ENCODE results near the gene PPM1E. TPM values are rescaled to one million over a fixed set of nuclear protein-coding genes. Genes with fewer than 3 reads are reported as not detected.
"Not testable (repeated sequence)": the region's sequence is repeated elsewhere in the genome, so short reads cannot be mapped to it uniquely, and the experiment has no call there.

The PPM1E gene
- total RNA-seq, 1 donor from 2014 or later: 0.30 TPM

DNA sequence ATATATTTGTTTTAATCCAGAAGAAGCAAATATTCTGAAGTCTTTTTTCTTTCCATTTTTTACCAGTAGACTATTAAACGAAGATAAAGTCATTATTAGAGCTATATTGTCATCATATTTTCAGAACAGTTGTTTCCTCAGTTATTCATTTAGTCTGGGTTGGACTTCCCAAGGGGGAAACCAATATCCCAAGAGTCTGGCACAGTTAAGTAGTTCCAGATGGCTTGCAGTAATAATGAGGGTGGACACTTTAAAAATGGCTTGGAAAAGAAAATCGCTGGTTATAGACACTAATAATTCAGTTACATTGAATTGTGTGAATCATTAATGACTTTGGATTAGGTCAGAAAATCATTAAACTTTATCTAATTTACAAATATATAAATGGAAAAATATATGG is 3.9 kb downstream of the PPM1E start:
- DNase-seq: no peak
- intact Hi-C loops (cut with DNase I): no loop called here
- ATAC-seq: no peak
- Histone ChIP-seq H3K4me3 (no peak overlapping the region), H3K27ac (no peak overlapping the region), H3K4me1 (peaks cover 18% of the 10 kb centered on the region), H3K36me3 (no peaks in the 10 kb centered on the region), H3K9me3 (no peaks in the 10 kb centered on the region), H3K27me3 (ENCODE audit: low read depth) (peaks cover 57% of the 10 kb centered on the region)
- TF ChIP-seq CTCF (IDR thresholded peaks at IDR 0.05): no peak

- H3K4me1 ChIP-seq: peaks cover 17% of the 10 kb centered on the region
- H3K36me3 ChIP-seq: no peaks in the 10 kb centered on the region
- H3K27me3 ChIP-seq (ENCODE audit: low read depth): peaks cover 54% of the 10 kb centered on the region
- ATAC-seq: no peak
- H3K27ac ChIP-seq: no peak overlapping the region
- intact Hi-C loops (cut with DNase I): no loop called here
- no peak overlapping the region for H3K4me3 ChIP-seq
- no peak for TF ChIP-seq CTCF (IDR thresholded peaks at IDR 0.05)
- no peaks in the 10 kb centered on the region for H3K9me3 ChIP-seq
- DNase-seq: no peak
Measured at GRCh38 chr17:58760248-58760647, 4.6 kb downstream of the PPM1E start.

GRCh38 chr17:58763263-58763662 is 7.6 kb downstream of the PPM1E start:
- no peak for TF ChIP-seq CTCF (IDR thresholded peaks at IDR 0.05)
- H3K36me3 ChIP-seq: no peaks in the 10 kb centered on the region
- H3K27me3 ChIP-seq (ENCODE audit: low read depth): peaks cover 24% of the 10 kb centered on the region
- ATAC-seq (no peak), DNase-seq (no peak)
- H3K4me3 ChIP-seq: no peak overlapping the region
- no peaks in the 10 kb centered on the region for H3K9me3 ChIP-seq
- H3K27ac ChIP-seq: no peak overlapping the region
- intact Hi-C loops (cut with DNase I): no loop called here
- no peaks in the 10 kb centered on the region for H3K4me1 ChIP-seq

DNA sequence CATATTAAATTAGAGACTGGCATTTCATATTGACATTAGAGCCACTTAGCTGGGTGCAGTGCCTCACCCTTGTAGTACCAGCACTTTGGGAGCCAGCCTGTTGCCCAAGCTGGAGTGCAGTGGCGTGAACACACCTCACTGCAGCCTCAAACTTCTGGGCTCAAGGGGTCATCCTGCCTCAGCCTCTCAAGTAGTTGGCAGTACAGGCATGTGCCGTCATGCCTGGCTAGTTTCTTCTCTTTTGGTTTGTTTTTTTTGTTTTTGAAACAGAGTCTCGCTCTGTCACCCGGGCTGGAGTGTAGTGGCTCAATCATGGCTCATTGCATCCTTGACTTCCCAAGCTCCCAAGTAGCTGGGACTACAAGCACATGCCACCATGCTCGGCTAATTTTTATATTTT is 8.7 kb downstream of the PPM1E start:
- no peaks in the 10 kb centered on the region for H3K36me3 ChIP-seq
- H3K4me3 ChIP-seq: no peak overlapping the region
- no peak overlapping the region for H3K27ac ChIP-seq
- H3K4me1 ChIP-seq: no peaks in the 10 kb centered on the region
- ATAC-seq (peak in 1 of 2 donors; percentile 38), DNase-seq (no peak)
- intact Hi-C loops (cut with DNase I): no loop called here
- H3K9me3 ChIP-seq: no peaks in the 10 kb centered on the region
- no peak for TF ChIP-seq CTCF (IDR thresholded peaks at IDR 0.05)
- peaks cover 13% of the 10 kb centered on the region for H3K27me3 ChIP-seq (ENCODE audit: low read depth)

- H3K4me1 ChIP-seq; H3K27me3 ChIP-seq (ENCODE audit: low read depth); intact Hi-C loops (cut with DNase I); H3K27ac ChIP-seq; H3K36me3 ChIP-seq; H3K9me3 ChIP-seq; ATAC-seq; H3K4me3 ChIP-seq; DNase-seq: not testable (repeated sequence)
Measured at GRCh38 chr17:58778482-58778881, 22.8 kb downstream of the PPM1E start.

- H3K4me1 ChIP-seq: no peaks in the 10 kb centered on the region
- H3K36me3 ChIP-seq: no peaks in the 10 kb centered on the region
- DNase-seq (no peak), ATAC-seq (no peak)
- intact Hi-C loops (cut with DNase I): no loop called here
- no peaks in the 10 kb centered on the region for H3K9me3 ChIP-seq
- H3K27ac ChIP-seq: no peak overlapping the region
- no peak overlapping the region for H3K4me3 ChIP-seq
- no peaks in the 10 kb centered on the region for H3K27me3 ChIP-seq (ENCODE audit: low read depth)
- TF ChIP-seq CTCF (IDR thresholded peaks at IDR 0.05): no peak
Measured at GRCh38 chr17:58779446-58779845, 23.8 kb downstream of the PPM1E start.

Measured in lower lobe of right lung (tissue), 2 donors.